SH-SY5Y (cell line): ENCODE results near the gene PTPRD.

Source experiments
- GATA2 ChIP-seq: IDR thresholded peaks from 2 replicates; pipeline ENCODE4 v1.6.1; 2011; ENCODE audit warnings: mild to moderate bottlenecking, low read depth, low read length
- GATA3 ChIP-seq: IDR thresholded peaks from 2 replicates; pipeline ENCODE4 v1.6.1; 2011; ENCODE audit warnings: low read depth, mild to moderate bottlenecking, low read length, moderate library complexity

- TF ChIP-seq GATA2 (no peak), GATA3 (no peak)
Observed at GRCh38 chr9:9392755-9393154, 1220.0 kb downstream of the PTPRD start.
